H9 (cell line): ENCODE data around the gene CMSS1. TPM values are rescaled to one million over a fixed set of nuclear protein-coding genes. Genes with fewer than 3 reads are reported as not detected.

Experiments used
- DNase-seq: peaks from one replicate; pipeline ENCODE4 v3.0.0-alpha.2; 2017
- H2AFZ ChIP-seq: one replicate; pipeline ENCODE4 v1.6.1; 2013; ENCODE audit warnings: mild to moderate bottlenecking, low read length, control low read depth, moderate library complexity
- H2AK5ac ChIP-seq: 2 replicates; pipeline ENCODE4 v1.6.1; 2013; ENCODE audit warnings: low read length, control low read depth, mixed read lengths; ENCODE audit not compliant: insufficient read length
- H2BK120ac ChIP-seq: one replicate; pipeline ENCODE4 v1.6.1; 2013; ENCODE audit warnings: low read depth, mild to moderate bottlenecking, low read length, control low read depth, inconsistent platforms; ENCODE audit not compliant: poor library complexity, severe bottlenecking
- H2BK12ac ChIP-seq: 2 replicates; pipeline ENCODE4 v1.6.1; 2013; ENCODE audit warnings: low read length, control low read depth, mixed read lengths, low read depth; ENCODE audit not compliant: insufficient read length
- H2BK15ac ChIP-seq: 2 replicates; pipeline ENCODE4 v1.6.1; 2013; ENCODE audit warnings: low read depth, low read length, control low read depth
- H2BK20ac ChIP-seq: one replicate; pipeline ENCODE4 v1.6.1; 2013; ENCODE audit warnings: low read depth, mild to moderate bottlenecking, low read length, control low read depth, inconsistent platforms; ENCODE audit not compliant: poor library complexity, severe bottlenecking
- H2BK5ac ChIP-seq: 2 replicates; pipeline ENCODE4 v1.6.1; 2013; ENCODE audit warnings: low read length, control low read depth, mixed read lengths; ENCODE audit not compliant: insufficient read length
- H3K14ac ChIP-seq: 2 replicates; pipeline ENCODE4 v1.6.1; 2013; ENCODE audit warnings: low read length, control low read depth; ENCODE audit not compliant: insufficient read depth
- H3K18ac ChIP-seq: 2 replicates; pipeline ENCODE4 v1.6.1; 2013; ENCODE audit warnings: low read depth, mild to moderate bottlenecking, mixed read lengths, low read length, control low read depth; ENCODE audit not compliant: insufficient read length
- H3K23ac ChIP-seq: 2 replicates; pipeline ENCODE4 v1.6.1; 2013; ENCODE audit warnings: low read length, control low read depth, mixed read lengths, low read depth; ENCODE audit not compliant: insufficient read length
- H3K23me2 ChIP-seq: 2 replicates; pipeline ENCODE4 v1.6.1; 2013; ENCODE audit warnings: low read depth, mild to moderate bottlenecking, mixed read lengths, low read length, control low read depth; ENCODE audit not compliant: insufficient read length, poor library complexity, severe bottlenecking
- H3K27ac ChIP-seq: 2 replicates; pipeline ENCODE4 v1.5.1; 2013; ENCODE audit warnings: low read length, control low read depth, mixed read lengths, low read depth; ENCODE audit not compliant: insufficient read length
- H3K27me3 ChIP-seq: 2 replicates; pipeline ENCODE4 v1.6.1; 2013; ENCODE audit warnings: low read length, control low read depth, inconsistent platforms; ENCODE audit not compliant: insufficient read depth
- H3K4ac ChIP-seq: 2 replicates; pipeline ENCODE4 v1.6.1; 2013; ENCODE audit warnings: low read depth, mild to moderate bottlenecking, control low read depth, inconsistent platforms, low read length, moderate library complexity
- H3K4me1 ChIP-seq: 2 replicates; pipeline ENCODE4 v1.6.1; 2013; ENCODE audit warnings: low read length, control low read depth, inconsistent platforms; ENCODE audit not compliant: insufficient read depth
- H3K4me2 ChIP-seq: 2 replicates; pipeline ENCODE4 v1.6.1; 2013; ENCODE audit warnings: low read length, control low read depth, mixed read lengths; ENCODE audit not compliant: insufficient read length, insufficient read depth
- H3K56ac ChIP-seq: 2 replicates; pipeline ENCODE4 v1.6.1; 2013; ENCODE audit warnings: low read depth, mild to moderate bottlenecking, mixed read lengths, low read length, control low read depth; ENCODE audit not compliant: insufficient read length
- H3K79me1 ChIP-seq: 2 replicates; pipeline ENCODE4 v1.6.1; 2013; ENCODE audit warnings: low read depth, mild to moderate bottlenecking, moderate library complexity, low read length, control low read depth, inconsistent platforms; ENCODE audit not compliant: insufficient read depth, poor library complexity, severe bottlenecking
- H3K79me2 ChIP-seq: 2 replicates; pipeline ENCODE4 v1.6.1; 2013; ENCODE audit warnings: low read length, control low read depth, inconsistent platforms; ENCODE audit not compliant: insufficient read depth
- H3K9ac ChIP-seq: 2 replicates; pipeline ENCODE4 v1.6.1; 2013; ENCODE audit warnings: low read length, control low read depth, mixed read lengths; ENCODE audit not compliant: insufficient read length; ENCODE audit errors: extremely low read depth
- H3K9me3 ChIP-seq: one replicate; pipeline ENCODE4 v1.6.1; 2013; ENCODE audit warnings: low read depth, low read length, inconsistent platforms; ENCODE audit not compliant: control insufficient read depth
- H3T11ph ChIP-seq: one replicate; pipeline ENCODE4 v1.6.1; 2013; ENCODE audit warnings: mild to moderate bottlenecking, low read length, control low read depth, inconsistent platforms
- H4K20me1 ChIP-seq: one replicate; pipeline ENCODE4 v1.6.1; 2013; ENCODE audit not compliant: control insufficient read depth, insufficient read length, insufficient read depth
- H4K5ac ChIP-seq: 2 replicates; pipeline ENCODE4 v1.6.1; 2013; ENCODE audit warnings: low read depth, mild to moderate bottlenecking, mixed read lengths, low read length, control low read depth; ENCODE audit not compliant: insufficient read length
- H4K8ac ChIP-seq: replicated peaks from 2 replicates; pipeline ENCODE4 v1.6.1; 2013; ENCODE audit warnings: low read length, control low read depth, mixed read lengths, low read depth; ENCODE audit not compliant: insufficient read length
- H4K91ac ChIP-seq: 2 replicates; pipeline ENCODE4 v1.6.1; 2013; ENCODE audit warnings: low read depth, mild to moderate bottlenecking, moderate library complexity, mixed read lengths, low read length, control low read depth; ENCODE audit not compliant: insufficient read length
- H3K27ac Mint-ChIP-seq, 3 experiments: 2 replicates in 2 of 3; 3 replicates in 1 of 3; pipeline ENCODE4 v1.8.0; 2020 to 2021; ENCODE audit warnings: mixed read lengths in 3 of 3, mild to moderate bottlenecking in 1 of 3, moderate library complexity in 1 of 3
- H3K27me3 Mint-ChIP-seq: 2 replicates; pipeline ENCODE4 v1.8.0; 2021; ENCODE audit warnings: low read depth, mild to moderate bottlenecking, moderate library complexity, mixed read lengths
- H3K36me3 Mint-ChIP-seq, 3 experiments: 2 replicates in 2 of 3; 3 replicates in 1 of 3; pipeline ENCODE4 v1.8.0; 2020 to 2021; ENCODE audit warnings: low read depth in 3 of 3, mixed read lengths in 3 of 3; ENCODE audit not compliant: insufficient read depth in 1 of 3
- H3K4me1 Mint-ChIP-seq, 2 experiments: 2 replicates each; pipeline ENCODE4 v1.8.0; 2020; ENCODE audit warnings: mixed read lengths in 2 of 2
- H3K4me3 Mint-ChIP-seq, 2 experiments: 2 replicates in 1 of 2; 3 replicates in 1 of 2; pipeline ENCODE4 v1.8.0; 2020 to 2021; ENCODE audit warnings: mild to moderate bottlenecking in 2 of 2, mixed read lengths in 2 of 2, moderate library complexity in 1 of 2
- H3K9me3 Mint-ChIP-seq, 2 experiments: 2 replicates in 1 of 2; 3 replicates in 1 of 2; pipeline ENCODE4 v1.8.0; 2020; ENCODE audit warnings: mild to moderate bottlenecking in 2 of 2, mixed read lengths in 2 of 2, moderate library complexity in 1 of 2
- WGBS: extraction: QIAGEN DNeasy Blood & Tissue Kit; methylation state at CpG from one replicate; pipeline ENCODE4 v1.1.7; 2013; ENCODE audit warnings: missing lambda C conversion rate, low lambda C conversion rate, mixed read lengths; ENCODE audit not compliant: insufficient read length; ENCODE audit errors: extremely low coverage; 5-methylcytosine and 5-hydroxymethylcytosine counted together
- total RNA-seq: library from RNA; stranded (reverse); gene quantifications from 2 replicates; pipeline ENCODE4 v1.2.1, GENCODE V29; 2021
- TF ChIP-seq, protein P1 (sequence below): fragments of 200-600 bp; sonication (generic); conservative IDR thresholded peaks from 3 replicates; pipeline ENCODE4 v1.8.0; 2021; ENCODE audit warnings: antibody characterized with exemption, mild to moderate bottlenecking

The CMSS1 gene
- total RNA-seq, 1 experiment from 2014 or later, result 61.8 TPM

DNA sequence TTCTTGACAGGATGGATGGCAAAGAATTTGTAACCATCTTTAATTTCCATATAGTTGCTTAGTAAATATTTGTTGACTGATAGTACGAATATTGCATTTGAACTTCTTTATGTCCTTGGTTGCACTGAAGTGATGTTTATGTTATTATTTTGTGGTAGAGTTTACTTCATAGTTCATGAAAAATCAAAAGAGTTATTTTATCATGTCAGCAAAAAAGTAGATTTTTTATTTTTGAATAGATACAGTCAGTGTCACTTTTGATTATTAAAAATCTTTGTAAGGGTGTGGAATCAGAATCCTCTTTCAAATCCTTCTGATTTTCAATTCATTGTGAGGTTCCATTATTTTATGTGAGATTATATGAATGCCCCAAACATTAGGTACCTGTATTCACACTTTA lies 261.7 kb downstream of the CMSS1 start:
- no peak overlapping the region for H3K4ac ChIP-seq
- H3K4me1 ChIP-seq, result no peaks in the 10 kb centered on the region
- TF ChIP-seq, protein P1, sequence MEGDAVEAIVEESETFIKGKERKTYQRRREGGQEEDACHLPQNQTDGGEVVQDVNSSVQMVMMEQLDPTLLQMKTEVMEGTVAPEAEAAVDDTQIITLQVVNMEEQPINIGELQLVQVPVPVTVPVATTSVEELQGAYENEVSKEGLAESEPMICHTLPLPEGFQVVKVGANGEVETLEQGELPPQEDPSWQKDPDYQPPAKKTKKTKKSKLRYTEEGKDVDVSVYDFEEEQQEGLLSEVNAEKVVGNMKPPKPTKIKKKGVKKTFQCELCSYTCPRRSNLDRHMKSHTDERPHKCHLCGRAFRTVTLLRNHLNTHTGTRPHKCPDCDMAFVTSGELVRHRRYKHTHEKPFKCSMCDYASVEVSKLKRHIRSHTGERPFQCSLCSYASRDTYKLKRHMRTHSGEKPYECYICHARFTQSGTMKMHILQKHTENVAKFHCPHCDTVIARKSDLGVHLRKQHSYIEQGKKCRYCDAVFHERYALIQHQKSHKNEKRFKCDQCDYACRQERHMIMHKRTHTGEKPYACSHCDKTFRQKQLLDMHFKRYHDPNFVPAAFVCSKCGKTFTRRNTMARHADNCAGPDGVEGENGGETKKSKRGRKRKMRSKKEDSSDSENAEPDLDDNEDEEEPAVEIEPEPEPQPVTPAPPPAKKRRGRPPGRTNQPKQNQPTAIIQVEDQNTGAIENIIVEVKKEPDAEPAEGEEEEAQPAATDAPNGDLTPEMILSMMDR, result no peak
- H4K20me1 ChIP-seq, result no peaks in the 10 kb centered on the region
- H3T11ph ChIP-seq, result no peak overlapping the region
- H4K91ac ChIP-seq, result no peak overlapping the region
- H3K14ac ChIP-seq, result no peak overlapping the region
- H3K18ac ChIP-seq, result no peak overlapping the region
- H3K23ac ChIP-seq, result no peak overlapping the region
- no peak overlapping the region for H2BK5ac ChIP-seq
- no peak overlapping the region for H3K4me3 Mint-ChIP-seq
- no peak overlapping the region for H2BK15ac ChIP-seq
- H3K79me1 ChIP-seq, result no peaks in the 10 kb centered on the region
- no peaks in the 10 kb centered on the region for H3K27me3 Mint-ChIP-seq
- no peaks in the 10 kb centered on the region for H3K23me2 ChIP-seq
- no peak overlapping the region for H4K8ac ChIP-seq
- H3K9ac ChIP-seq, result no peak overlapping the region
- no peaks in the 10 kb centered on the region for H3K9me3 Mint-ChIP-seq
- no peaks in the 10 kb centered on the region for H3K36me3 Mint-ChIP-seq
- no peak overlapping the region for H2AK5ac ChIP-seq
- no peak overlapping the region for H4K5ac ChIP-seq
- H2AFZ ChIP-seq, result no peak overlapping the region
- no peak overlapping the region for H3K4me2 ChIP-seq
- H3K27ac ChIP-seq, result no peak overlapping the region
- H3K27ac Mint-ChIP-seq, result no peak overlapping the region
- H3K9me3 ChIP-seq, result no peaks in the 10 kb centered on the region
- H2BK20ac ChIP-seq, result no peak overlapping the region
- WGBS, result no CpG with 5 or more reads among the region's 1 CpG
- H3K4me1 Mint-ChIP-seq, result peaks cover 2 to 4% of the 10 kb centered on the region in 2 experiments; a peak in 2 of 4 replicates
- no peak overlapping the region for H2BK12ac ChIP-seq
- DNase-seq, result no peak
- no peaks in the 10 kb centered on the region for H3K27me3 ChIP-seq
- no peaks in the 10 kb centered on the region for H3K79me2 ChIP-seq
- no peak overlapping the region for H2BK120ac ChIP-seq
- H3K56ac ChIP-seq, result no peak overlapping the region
